GM21381 (cell line): ENCODE results near the gene MMP19.

Experiments used
- ATAC-seq: cut with Tn5 transposase; IDR thresholded peaks from one replicate; pipeline ENCODE4 v1.9.1; 2021; ENCODE audit warnings: mild to moderate bottlenecking, moderate library complexity; ENCODE audit not compliant: unreplicated experiment

Gene MMP19

DNA sequence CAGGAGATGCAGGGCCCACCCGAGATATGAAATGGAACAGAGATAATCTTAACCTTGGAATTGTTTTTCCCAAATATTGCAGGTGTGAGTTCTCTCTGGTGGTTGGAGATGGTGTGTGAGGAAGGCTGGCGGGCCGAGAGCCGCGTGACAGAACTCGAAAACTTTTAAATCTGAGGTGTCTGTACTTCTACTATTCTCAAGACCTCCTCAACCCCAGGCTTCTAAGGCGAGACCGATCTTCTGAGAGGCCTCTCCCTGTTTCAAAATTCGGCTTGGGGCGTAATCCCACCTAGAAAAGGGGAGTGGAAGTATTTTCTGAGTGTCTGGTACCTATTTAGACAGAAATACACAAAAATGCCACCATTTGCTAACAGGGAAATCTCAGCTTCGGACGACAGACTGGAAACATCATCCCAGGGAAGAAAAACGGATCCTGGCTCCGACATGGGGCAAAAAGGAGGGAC lies 25.8 kb downstream of the MMP19 start:
- ATAC-seq, result no peak

GRCh38 chr12:55815473-55815872 lies 27.3 kb downstream of the MMP19 start:
- no peak for ATAC-seq

DNA sequence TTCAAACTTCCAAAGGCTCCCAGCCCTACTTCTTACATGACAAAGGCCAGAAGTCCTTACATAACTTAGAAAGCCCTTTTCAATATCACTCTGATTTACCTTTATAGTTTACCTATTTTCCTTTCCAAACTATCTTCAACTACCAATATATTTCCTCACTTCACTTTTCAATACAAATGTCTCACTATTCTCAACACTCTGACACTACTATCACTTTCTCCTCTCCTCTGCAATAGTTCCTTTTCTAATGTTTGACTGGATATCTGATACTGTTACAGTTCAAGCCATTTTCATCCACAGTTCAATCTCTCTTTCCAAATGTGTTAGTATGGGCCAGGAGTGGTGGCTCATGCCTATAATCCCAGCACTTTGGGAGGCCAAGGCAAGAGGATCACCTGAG lies 28.5 kb downstream of the MMP19 start:
- no peak for ATAC-seq

GRCh38 chr12:55812088-55812487 lies 30.6 kb downstream of the MMP19 start:
- ATAC-seq, result no peak

- no peak for ATAC-seq
These were observed 33.5 kb downstream of the MMP19 start for GRCh38 chr12:55809274-55809673.

GRCh38 chr12:55806982-55807381 lies 35.8 kb downstream of the MMP19 start:
- ATAC-seq, result no peak

- no peak for ATAC-seq
These were observed 45.2 kb downstream of the MMP19 start for GRCh38 chr12:55797550-55797949.

GRCh38 chr12:55797068-55797467 lies 45.7 kb downstream of the MMP19 start:
- no peak for ATAC-seq

DNA sequence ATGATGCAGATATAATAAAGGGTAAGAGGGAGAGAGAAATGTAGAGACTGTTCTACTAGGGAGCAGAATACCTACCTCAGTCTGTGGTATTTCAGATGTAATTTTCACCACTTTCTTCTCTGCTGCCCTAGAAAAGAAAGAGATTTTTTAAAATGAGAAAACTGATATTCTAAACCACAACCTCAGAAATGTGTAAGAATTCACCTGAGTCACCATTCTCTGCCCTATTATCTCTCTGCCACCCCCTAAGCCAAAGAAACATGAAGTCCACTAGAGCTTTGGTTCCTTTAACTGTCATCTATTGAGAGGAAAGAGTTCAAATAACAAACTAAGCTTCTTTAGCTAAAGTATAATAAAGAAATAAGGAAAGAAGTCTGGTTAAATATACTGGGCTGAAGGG lies 46.8 kb downstream of the MMP19 start:
- no peak for ATAC-seq

- no peak for ATAC-seq
These were observed 52.8 kb downstream of the MMP19 start for GRCh38 chr12:55789893-55790292.

DNA sequence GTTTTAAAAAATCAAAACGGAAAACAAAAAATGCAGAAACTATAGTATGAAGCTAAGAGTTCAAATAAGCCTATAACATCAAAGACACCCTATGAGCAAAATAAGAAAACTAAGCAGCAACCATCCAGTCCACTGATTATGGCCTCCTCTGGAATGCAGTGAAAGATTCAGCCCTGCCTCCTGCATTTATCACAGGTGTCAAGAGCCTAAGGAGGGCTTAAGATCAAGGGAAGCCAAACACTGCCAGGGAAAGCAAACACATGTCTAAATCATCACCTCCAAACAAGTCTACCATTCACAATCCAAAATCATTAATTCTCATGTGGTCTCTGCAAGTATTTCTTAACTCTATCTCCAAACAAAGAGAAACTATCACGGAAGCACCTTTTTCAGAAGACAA lies 53.6 kb downstream of the MMP19 start:
- no peak for ATAC-seq

DNA sequence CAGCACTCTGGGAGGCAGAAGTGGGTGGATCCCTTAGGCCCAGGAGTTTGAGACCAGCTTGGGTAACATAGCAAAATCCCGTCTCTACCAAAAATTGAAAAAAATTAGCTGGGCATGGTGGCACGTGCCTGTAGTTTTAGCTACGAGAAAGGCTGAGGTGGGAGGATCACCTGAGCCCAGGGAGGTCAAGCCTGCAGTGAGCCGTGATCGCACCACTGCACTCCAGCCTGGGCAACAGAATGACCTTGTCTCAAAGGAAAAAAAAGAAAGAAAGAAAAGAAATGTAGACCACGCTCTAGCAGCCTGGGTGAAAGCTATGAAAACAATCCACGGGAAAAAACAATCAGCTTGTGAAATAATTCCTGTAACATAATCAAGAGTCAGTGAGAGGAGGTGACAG lies 54.2 kb downstream of the MMP19 start:
- ATAC-seq, result no peak
